GM19239 (cell line): ENCODE results near the gene ADAM10.

Experiments used
- DNase-seq: peaks from one replicate; pipeline ENCODE4 v3.0.0; 2011; ENCODE audit warnings: low spot score; ENCODE audit not compliant: insufficient read length
- FAIRE-seq: peaks from 2 replicates; lab custom pipeline; 2011; peaks lifted over from hg19 to GRCh38; lab: Jason Lieb, UNC

ADAM10 gene

DNA sequence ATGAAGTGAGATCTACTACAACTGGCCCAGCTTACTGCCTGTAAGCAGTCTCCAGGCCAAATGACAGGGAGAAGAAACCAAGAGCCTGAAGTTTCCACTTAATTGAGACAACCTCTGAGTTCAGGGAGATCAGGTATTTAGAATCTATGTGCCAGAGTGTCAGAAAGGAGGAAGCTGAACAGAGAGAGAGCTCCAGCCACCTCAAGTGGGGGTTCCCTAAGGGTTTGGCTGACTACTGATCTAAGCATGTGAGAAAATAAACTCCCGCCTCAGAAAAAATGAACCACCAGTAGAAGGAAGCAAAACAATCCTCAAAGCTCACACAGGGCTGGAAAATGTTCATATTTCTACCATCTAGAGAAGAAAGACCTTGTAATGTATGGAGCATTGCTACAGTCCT, 25.0 kb downstream of the ADAM10 start:
- peak; percentile 13 for DNase-seq
- peak; percentile 86 for FAIRE-seq

DNA sequence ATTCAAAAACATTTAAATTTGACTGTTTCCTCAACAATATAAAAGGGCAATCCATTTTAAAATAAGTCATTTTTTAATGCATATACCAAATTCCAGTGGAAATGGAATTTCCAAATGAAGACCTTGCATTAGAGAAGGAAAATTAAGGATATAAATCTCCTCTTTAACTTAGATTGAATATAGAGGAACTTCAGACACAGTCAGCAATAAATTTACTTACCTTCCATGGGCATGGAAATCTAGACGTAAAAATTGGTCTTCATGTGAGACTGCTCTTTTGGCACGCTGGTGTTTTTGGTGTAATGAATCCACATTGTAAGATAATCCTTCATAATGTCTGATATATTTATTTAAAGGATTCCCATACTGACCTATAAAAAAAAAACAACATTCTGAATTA, 32.1 kb downstream of the ADAM10 start:
- DNase-seq, result no peak
- FAIRE-seq, result no peak

DNA sequence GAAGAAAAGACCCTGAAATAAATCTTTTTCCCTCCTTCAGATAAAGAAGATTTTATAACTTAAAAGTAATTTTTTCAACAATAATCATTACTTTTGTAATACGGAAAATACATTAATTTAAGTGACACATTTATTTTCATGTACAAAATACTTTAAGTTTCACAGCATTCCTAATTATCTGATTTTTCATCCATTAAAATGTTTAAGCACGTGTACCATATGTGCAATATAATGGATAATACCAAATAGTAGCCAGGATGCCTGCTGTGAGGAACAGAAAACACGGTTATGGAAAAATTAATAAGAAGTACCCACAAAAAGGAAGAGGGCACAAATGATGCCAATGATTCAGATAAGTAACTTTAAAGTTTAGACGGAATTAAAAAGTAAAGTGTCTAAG, 33.5 kb downstream of the ADAM10 start:
- DNase-seq (no peak), FAIRE-seq (no peak)

DNA sequence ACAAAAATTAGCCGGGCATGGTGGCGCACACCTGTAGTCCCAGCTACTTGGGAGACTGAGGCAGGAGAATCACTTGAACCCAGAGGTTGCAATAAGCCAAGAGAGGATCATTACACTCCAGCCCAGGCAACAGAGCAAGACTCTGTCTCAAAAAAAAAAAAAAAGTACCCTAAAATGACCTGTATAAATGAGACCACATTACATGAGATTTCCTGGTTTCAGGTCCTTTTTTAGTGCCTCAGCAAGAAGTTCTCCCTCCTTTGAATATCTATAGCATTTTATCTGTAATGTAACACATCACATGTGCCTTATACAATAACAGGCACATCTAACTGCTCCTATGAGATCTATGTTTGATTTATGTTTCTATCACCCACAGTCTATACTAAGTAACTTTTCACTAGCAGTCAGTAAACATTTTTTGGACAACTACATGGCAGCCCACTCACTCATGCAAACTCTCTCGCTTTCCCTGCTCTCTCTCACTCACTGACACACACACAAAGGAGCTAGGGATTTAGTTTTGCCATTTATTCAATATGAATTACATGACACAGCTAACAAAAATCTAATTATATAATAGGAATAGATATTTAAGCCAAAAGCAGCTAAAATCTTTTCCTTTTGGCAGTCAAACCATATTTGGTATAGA, 34.1 kb downstream of the ADAM10 start:
- DNase-seq (no peak), FAIRE-seq (peak; percentile 83)

DNA sequence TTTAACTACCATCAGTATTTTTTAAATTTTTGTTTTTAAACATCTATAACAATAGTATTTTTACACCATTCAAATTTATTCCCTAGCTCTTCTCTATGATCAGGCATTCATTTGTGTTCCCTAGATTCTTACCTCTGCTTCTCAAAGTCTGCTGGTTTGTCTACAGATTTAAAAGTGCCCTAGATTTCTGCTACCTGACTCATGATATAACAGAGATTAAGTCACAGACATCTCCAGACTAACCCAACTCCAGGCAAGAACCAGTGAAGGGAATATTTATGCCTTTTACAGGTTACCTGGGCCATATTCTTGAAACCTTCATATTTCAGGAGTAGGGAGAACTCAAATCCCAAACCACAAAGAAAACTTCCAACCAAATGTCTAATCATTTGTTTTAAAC, 38.8 kb downstream of the ADAM10 start:
- FAIRE-seq (no peak), DNase-seq (no peak)

DNA sequence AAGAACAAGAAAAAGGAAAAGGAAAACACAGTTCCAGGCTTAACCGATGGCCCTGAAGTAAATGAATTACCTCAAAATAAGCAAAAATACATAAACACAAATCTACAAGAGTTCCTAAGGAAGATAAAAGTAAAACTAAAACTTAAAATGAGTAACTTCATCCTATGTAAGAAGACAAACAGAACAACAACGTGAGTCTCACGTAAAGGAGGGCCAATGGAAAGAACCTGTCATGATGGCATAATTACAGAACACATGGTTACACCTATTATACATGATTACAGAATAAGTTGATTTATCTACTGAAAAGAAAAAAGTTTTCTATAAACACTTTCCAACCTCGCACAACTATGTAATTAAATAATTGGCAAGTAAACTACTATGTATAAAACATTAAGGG, 42.1 kb downstream of the ADAM10 start:
- FAIRE-seq (no peak), DNase-seq (no peak)

DNA sequence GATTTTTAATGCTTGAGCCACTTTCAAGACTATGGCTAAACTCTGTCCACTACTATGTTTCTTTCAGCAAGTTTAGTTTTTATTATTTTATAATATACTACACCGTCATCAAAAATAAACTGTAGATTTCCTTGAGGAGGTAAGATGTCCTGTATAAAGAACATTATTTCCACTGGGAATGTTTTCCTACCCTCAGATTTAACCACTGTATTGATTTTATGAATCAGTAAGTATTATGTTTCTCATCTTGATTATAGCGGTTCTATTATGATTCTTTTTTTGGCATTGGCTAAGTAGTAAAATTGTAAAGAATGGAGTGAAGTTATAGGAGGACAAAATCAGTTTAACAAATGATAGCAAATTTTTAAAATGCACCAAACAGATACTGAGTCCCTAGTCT, 44.4 kb downstream of the ADAM10 start:
- no peak for FAIRE-seq
- no peak for DNase-seq

DNA sequence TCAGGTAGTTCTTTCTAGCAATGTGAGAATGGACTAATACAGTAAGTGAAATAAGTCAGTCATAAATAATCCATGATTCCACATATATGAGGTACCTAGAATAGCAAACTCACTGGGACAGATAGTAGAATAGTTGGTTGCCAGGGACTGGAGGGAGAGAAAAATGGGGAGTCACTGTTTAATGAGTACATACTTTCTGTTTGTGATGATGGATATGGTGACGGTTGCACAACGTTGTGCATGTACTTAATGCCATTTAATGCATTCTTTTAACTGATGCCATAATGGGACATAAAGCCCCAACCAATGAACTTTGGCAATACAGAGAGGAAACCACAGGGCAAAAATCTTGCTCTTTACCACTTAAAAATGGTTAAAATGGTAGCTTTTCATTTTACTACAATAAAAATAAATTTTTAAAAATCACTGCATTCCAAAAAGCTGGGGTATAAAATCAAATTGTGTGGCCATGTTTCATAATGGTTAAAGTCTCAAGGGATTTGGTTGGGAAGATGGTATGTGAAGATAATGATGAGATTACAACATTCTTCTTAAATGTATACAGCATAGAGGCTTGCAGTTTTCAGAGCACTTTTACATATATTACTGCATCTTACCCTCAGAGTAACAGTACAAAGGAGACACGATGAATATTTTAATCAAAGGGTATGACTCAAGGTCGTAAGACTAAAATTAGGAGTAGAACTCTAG, 45.2 kb downstream of the ADAM10 start:
- no peak for DNase-seq
- FAIRE-seq, result no peak

DNA sequence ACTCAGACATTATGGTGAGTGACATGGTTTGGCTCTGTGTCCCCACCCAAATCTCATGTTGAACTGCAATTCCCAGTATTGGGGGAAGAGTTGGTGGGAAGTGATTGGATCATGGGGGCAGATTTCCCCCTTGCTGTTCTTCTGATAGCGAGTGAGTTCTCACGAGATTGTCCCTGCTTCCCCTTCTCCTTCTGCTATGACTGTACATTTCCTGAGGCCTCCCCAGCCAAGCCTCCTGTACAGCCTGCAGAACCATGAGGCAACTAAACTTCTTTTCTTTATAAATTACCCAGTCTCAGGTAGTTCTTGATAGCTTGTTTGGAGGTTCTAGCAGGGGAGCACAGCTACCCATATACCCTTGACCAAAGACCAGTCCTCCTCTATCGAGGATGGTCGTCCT, 45.9 kb downstream of the ADAM10 start:
- FAIRE-seq, result peak; percentile 55
- no peak for DNase-seq

DNA sequence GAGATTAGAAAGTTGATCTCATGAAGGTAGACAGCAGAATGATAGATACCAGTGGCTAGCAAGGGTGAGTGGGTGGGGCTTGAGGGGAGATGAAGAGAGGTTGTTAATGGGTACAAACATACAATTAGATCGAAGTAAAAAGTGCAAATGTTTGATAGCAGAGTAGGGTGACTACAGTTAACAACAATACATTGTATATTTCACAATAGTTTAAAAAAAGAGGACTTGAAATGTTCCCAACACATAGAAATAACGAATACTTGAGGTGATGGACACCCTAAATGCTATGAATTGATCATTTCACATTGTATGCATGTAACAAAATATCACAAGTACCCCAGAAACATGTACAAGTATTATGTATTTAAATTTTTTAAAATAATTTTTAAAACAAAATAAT, 47.3 kb downstream of the ADAM10 start:
- no peak for DNase-seq
- FAIRE-seq, result no peak

DNA sequence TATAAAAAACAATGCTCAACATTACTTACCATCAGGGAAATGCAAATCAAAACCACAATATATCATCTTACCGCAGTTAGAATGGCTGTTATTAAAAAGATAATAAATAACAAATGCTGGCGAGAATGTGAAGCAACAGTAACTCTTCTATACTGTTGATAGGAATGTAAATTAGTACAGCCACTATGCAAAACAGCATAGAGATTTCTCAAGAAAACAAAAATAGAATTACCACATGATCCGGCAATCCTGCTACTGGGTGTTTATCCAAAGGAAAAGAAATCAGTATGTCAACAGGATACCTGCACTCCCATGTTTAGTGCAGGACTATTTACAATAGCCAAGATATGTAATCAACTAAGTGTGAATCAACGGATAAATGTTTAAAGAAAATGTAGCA, 48.1 kb downstream of the ADAM10 start:
- FAIRE-seq, result no peak
- DNase-seq, result no peak

DNA sequence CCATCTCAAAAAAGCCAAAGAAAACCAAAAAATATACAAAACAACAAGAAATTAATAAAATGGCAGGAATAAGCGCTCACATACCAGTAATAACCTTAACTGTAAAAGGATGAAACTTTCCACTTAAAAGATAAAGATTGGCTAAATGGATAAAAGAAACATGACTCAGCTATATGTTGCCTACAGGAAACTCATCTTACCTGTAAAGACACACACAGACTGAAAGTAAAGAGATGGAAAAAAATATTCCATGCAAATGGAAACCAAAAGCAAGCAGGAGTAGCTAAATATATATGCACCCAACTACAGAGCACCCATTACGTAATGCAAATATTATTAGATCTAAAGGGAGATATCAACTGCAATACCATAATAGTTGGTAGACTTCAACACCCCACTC, 49.7 kb downstream of the ADAM10 start:
- peak; percentile 14 for FAIRE-seq
- no peak for DNase-seq

DNA sequence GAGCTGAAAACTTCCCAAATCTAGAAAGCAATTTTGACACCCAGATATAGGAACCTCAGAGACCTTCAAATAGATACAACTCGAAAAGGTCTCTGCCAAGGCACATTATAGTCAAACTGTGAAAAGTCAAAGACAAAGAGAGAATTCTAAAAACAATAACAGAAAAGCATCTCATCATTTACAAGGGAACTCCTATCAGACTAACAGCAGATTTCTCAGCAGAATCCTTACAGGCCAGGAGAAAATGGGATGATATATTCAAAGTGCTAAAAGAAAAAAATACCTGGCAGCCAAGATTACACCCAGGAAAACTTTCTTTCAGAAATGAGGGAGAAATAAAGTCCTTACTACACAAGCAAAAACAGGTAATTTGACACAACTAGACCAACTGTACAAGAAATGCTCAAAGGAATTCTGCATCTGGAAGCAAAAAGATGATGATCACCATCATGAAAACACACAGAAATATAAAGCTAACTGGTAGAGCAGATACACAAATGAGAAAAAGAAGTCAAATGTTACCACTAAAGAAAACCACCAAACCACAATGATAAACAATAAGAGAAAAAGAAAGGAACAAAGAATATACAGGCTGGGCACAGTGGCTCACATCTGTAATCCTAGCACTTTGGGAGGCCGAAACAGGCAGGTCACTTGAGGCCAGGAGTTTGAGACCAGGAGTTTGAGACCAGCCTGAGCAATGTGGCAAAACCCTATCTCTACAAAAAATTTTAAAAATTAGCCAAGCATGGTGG, 50.4 kb downstream of the ADAM10 start:
- no peak for DNase-seq
- FAIRE-seq, result peak; percentile 8

DNA sequence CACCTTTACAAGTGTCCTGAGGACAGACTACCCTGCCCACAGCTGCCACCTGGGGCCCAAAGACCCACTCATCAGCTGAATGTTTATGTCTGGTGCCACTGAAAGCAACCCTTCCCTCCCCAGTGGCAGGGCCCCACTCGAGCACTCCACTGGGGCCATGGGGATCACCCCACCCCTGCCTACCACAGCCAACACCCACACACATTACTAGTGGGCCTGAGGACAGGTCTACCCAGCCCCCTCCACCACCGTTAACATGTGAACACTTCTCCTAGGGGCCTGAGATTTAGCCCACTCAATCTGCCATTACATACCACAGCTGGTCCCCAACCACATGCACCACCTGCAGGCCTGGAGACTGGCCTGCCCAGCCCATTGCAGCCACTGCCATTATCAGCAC, 52.3 kb downstream of the ADAM10 start:
- no peak for FAIRE-seq
- no peak for DNase-seq

DNA sequence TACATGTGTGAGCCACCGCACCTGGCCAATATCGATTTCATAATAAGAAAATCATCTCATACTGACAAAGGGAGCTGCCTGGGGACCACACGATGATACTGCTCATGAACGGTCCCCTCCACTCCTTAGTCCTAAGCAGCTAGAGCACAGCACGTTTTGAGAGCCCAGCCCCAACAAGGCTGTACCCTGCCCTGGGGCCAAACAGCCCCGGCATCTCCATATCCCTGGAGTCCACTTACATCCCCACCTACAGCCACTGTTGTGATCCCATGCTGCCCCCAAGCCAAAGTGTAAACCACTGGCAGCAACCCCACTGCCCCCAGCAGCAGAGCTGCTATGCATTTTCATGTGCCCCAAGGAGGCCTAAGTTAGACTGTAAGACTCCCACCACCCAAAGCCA, 52.8 kb downstream of the ADAM10 start:
- no peak for FAIRE-seq
- no peak for DNase-seq

DNA sequence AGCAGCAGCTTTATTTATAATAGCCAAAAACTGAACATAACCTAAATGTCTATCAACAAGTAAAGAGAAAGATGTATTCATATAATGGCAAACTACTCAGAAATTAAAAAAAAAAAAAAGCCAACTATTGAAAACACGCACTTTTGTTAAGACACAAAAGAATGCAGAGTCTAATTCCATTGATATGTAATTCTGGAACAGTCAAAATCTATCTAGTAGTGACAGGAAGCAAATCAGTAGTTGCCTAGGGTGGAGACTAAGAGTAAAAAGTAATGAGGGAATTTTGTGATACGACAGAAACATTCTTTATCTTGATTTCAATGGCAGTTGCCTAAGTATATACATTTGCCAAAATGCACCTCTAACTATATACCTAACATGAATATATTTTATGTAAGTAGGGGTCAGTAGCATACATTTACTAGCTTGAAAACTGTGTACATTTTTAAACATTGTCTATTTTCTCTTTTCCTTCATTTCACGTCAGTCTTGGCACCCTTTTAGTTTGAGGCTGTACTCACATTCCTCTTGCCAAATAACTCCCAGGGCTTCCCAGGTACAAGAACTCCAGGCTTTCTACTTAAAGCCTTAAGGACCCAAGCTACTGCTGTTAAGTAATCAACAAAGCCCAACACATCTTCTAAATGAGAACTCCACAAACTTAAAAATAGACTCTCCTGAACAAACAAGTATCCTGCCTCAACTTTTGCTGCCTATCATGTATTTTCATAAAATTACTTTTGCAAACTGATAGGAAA, 54.7 kb downstream of the ADAM10 start:
- DNase-seq, result no peak
- FAIRE-seq, result no peak

DNA sequence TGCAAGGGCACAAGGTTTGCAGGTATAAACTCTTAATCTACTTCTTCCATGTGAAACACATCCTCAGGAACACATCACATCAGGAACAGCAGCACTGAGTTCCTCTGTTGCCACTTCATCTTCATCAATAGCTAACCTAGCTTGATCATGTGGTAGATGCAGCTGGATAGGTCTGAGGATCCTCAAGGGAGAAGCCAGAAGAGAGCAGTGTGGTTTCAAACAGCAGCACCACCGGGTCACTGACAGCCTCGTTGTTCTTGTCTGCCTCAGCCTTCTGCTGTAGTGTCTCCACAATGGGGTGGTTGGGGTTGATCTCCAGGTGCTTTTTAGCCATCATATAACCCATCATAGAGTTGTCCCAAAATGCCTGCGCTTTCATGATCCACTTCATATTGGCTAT, 58.8 kb downstream of the ADAM10 start:
- FAIRE-seq (peak; percentile 84), DNase-seq (peak; percentile 5)

DNA sequence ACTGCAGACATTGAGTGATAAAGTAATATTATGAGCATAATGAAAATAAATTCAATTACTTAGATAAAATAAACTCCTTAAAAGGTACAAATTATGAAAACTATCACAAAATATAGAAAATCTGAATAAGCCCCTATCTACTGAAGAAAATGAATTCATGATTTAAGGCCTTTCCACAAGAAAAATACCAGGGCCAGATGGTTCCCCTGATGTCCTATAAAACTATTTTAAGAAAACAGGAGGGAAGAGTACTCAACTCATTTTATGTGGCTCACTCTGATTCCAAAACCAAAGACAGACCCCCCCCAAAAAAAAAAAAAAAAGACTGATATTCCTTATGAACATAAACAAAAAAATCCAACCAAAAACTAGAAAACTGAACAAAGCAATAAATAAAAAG, 59.9 kb downstream of the ADAM10 start:
- no peak for FAIRE-seq
- no peak for DNase-seq

DNA sequence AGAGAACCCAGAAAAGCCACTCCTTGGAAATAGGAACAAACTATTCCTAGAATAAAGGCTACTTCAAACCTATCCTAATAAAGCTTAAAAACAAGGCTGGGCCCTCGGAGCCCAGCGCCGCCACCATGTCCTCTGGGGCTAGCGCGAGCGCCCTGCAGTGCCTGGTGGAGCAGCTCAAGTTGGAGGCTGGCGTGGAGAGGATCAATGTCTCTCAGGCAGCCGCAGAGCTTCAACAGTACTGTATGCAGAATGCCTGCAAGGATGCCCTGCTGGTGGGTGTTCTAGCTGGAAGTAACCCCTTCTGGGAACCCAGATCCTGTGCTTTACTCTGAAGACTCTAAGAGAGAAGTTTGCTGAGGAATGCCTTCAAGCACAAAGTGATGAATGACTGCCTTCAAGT, 63.2 kb downstream of the ADAM10 start:
- FAIRE-seq (no peak), DNase-seq (no peak)

DNA sequence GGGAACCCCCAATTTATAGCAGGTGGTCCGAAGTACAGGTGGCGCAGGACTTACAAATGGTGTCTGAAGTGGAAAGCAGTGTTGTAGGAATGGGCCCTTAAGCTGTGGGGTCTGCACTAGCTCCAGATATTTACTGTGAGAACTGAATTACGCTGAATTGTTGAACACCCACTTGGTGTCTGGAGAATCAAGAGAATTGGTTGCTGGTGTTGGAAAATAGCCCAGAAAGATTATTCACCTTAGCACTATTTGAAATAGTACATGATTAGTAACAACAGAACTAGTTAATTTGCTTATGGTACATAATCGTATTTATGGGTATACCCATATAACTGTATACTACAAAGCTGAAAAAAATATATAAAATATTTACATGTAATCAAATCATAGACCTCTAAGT, 64.8 kb downstream of the ADAM10 start:
- FAIRE-seq (no peak), DNase-seq (no peak)
